ENCODE results near the gene CLN6.
"Not testable (repeated sequence)": the region's sequence is repeated elsewhere in the genome, so short reads cannot be mapped to it uniquely, and the experiment has no call there.

Gene CLN6

DNA sequence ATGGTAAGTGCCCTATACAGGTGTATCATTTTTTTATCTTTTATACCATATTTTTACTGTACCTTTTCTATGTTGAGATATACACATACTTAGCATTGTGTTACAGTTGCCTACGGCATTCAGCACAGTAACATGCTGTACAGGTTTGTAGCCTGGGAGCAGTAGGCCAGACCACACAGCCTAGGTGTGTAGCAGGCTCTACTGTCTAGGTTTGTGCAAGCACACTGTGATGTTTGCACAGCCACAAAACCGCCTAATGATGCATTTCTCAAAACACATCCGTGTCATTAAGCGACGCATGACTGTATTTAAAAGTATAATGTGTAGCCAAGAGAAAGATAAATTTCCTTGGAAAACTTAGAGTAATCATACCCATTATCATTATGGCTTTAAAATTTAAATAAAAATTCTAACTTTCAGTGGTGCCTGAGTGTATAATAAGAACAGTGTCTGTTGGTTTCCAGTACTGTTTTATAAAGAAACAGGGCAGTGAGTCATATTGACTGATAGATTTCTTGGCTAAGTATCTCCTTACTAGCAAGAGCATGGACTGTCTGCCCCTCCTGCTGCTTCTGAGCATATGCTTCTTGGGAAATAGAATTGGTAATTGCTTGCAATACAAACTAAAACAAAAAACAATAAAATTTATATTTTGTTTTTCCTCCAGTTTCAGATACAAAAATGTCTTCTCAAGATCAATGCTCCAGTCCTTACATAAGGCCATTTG lies 42.7 kb downstream of the CLN6 start:
- no peak for DNase-seq

DNA sequence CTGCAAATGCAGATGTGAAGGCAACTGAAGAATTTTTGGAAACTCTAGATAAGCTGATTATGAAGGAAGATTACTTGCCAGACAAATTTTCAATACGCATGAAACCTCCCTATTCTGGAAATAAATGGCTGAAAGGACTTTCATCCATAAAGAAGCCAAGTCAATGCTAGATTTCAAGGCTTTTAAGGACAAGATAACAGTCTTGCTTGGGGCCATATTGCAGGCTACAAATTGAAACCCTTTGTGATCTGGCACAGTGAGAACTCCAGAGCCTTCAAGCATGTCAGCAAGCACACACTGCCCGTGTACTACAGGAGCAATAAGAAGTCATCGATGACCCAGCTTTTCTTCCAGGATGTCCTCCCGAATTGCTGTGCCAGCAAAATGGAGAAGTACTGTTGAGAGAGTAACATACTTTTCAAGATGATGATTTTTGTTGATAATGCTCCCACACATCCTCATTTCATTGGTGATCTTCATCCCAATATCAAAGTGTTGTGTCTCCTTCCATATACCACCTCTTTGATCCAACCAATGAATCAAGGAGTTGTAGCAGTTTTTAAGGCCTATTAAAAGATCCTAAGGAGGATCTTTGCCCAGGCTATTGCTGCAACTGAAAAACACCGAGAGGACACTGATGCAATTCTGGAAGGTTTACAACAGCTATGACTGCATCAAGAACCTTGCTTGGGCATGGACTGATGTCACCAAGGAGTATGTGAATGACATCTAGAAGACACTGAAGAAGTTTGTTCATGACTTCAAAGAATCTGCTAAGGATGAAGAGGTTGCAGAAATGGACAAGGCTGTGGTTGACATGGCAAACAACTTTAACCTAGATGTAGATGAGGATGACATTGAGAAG lies 44.7 kb downstream of the CLN6 start:
- DNase-seq: peak; percentile 28 to 32

DNA sequence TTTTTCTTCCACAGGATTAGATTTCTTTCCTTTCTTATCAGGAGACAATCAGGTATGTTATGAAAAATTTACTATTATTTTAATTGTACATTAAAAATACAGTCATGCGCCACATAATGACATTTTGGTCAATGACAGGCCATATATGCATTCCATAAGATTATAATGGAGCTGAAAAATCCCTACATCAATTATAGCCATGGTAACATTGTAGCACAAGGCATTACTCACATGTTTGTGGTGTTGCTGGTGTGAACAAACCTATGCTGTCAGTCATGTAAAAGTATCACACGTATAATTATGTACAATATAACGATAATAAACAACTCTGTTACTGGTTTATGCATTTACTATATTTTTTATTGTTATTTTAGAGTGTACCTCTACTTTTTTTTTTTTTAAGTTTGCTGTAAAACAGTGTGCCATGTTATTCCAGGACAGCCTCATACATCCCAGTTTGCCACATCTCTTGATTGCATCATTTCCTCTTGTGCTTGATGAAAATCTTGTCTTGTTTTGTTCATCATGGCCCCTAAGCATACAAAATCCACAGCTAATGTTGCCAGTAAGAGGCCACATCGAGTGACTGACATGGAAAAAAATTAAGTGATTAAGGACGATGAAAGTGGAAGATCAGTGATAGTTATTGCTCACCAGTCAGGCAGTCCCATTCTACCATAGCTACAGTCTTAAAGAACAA lies 45.8 kb downstream of the CLN6 start:
- DNase-seq: no peak

DNA sequence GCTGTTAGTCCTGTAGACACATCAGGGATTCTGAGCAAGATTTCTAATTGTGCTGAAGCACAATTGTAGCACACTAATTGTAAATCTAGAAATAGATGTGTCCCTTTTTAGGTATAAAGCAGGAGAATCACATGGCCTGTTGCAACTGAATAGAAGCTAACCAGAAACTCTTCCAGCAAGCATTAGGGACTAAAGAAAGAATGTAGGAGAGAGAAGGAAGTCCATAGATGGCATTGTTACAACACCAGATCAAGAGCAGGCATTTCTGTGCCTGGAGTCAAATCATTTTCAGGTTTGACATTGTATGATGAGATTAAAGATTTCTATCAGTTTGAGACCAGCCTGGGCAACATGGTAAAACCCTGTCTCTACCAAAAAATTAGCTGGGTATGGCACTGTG lies 51.8 kb downstream of the CLN6 start:
- no peak for DNase-seq

DNA sequence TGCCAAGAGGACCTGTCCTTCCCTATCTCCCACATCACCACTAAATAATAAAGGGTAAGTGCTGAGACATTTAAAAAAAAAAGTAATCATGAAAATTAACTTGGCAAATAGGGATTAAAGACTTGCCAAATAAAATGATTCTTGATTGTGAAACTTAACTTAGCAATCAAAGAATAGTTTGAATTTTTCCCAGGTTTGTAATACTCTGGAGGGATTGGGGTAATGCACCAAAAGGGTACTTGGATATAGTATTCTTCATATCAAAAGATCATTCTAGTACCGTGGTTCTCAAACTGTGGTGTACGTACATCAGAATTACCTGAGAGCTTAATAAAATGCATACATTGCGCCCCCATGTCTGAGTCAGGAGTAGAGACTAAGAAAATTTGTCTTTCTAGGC lies 52.9 kb downstream of the CLN6 start:
- no peak for DNase-seq

DNA sequence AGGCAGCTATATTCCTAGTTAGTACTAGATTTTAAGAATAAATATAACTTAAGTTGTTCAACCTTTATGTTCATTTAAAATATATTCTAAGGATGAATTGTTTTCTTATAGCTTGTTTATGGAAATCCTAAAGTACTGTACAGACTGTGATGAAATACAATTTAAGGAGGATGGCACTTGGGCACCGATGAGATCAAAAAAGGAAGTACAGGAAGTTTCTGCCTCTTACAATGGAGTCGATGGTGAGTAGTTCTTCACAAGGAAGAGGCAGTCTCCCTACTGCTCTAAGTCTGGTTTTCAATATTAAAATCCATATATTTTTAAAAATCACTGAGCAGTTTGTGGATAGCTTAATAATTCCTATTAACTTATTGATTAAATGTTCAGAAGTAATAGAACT lies 54.0 kb downstream of the CLN6 start:
- DNase-seq: peak; percentile 41 to 59

DNA sequence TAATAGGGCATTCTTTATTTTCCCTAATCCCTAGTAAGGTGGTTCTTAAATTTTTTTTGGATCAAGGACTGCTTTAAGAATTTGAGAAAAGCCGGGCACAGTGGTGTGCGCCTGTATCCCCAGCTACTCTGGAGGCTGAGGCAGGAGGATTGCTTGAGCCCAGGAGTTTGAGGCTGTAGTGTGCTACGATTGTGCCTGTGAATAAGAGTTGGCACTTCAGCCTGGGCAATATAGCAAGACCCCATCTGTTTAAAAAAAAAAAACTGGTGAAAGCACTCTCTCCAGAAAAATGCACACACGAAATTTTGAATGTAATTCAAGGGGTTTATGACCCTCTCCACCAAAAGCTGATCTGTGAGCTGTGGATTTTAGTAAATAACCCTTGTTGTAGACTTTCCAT lies 56.4 kb downstream of the CLN6 start:
- no peak for DNase-seq

DNA sequence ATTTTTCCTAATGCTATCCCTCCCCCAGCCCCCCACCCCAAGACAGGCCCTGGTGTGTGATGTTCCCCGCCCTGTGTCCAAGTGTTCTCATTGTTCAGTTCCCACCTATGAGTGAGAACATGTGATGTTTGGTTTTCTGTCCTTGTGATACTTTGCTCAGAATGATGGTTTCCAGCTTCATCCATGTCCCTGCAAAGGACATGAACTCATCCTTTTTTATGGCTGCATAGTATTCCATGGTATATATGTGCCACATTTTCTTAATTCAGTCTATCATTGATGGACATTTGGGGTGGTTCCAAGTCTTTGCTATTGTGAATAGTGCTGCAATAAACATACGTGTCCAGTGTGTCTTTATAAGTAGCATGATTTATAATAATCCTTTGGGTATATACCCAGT lies 57.5 kb downstream of the CLN6 start:
- not testable (repeated sequence) for DNase-seq

DNA sequence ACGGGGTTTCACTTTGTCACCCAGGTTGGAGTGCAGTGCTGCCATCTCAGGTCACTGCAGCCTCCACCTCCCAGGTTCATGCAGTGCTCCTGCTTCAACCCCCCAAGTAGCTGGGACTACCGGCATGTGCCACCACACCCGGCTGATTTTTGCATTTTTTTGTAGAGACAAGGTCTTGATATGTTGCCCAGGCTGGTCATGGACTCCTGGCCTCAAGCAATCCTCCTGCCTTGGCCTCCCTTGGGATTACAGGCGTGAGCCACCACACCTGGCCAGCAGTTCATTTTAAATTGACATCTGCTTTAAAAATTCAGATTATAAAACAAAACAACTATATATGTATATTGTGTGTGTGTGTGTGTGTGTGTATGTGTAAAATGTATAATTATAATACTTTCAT lies 62.7 kb downstream of the CLN6 start:
- DNase-seq: no peak

DNA sequence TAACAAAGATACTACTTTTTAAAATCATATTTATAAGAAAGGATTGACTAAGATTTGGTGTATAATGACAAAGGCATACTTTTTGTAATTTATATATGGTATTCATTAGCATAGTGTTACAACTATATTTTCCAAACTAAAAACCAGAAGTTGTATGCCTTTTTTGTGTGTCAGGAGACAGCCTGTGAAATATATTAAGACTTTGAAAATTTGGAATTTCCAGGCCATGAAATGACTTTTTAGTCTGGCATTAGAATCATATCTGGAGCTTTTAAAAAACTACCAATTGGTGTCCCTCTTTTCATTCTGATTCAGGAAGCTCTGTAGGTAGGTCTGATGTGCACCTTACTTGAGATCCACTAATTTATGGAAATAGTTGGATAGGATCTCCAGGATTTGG lies 66.3 kb downstream of the CLN6 start:
- DNase-seq: no peak

DNA sequence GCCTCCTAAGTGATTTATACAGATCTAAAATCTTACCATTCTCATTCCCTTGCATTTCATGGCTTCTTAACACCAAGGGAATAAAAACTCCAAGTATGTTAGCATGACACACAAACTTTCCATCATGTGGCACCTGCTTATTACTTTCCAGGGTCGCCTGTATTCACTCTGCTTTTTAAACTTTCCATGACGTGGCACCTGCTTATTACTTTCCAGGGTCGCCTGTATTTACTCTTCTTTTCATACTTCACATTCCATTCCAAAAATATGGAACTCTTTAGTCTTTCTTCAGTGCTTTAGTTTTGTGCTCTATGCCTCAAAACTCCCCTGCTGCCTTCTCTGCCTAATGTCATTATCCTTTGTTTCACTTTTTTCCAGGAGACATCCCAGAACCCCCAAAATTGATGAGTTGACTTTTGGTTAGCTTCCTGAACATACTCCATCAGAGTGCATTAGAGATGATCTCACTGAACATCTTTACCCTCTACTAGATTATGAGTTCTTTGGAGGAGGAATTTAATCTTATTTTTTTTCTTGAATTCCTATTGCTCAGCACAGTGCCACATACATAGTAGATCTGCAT lies 71.4 kb downstream of the CLN6 start:
- DNase-seq: no peak

DNA sequence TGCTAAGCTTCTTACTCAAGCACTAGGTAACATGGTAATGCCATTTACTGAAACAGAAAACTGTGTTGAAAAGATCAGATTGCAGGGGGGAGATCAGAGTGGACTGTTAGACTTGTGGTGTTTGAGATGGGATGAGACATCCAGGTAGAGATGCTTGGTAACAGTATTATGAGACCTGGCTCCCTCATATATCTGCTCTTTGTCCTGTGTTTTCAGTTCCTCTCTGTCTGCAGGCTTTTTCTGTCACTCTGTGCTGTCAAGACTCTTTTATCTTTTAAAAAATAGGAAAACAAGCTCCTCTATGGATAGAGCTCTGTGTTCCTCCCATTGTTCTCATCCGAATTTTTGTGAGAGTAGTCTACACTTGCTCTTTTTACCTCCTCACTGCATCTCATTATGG lies 72.5 kb downstream of the CLN6 start:
- DNase-seq: no peak

All from inflammatory macrophage (primary cell).